SK-MEL-5 (cell line): Measurements from ENCODE around the gene TRIM54. TPM values are rescaled to one million over a fixed set of nuclear protein-coding genes. Genes with fewer than 3 reads are reported as not detected.

Source experiments
- DNase-seq: peaks from one replicate; pipeline ENCODE4 v3.0.0-alpha.2; 2016; ENCODE audit warnings: low read depth, low spot score
- in situ Hi-C: cut with HindIII; loops from 2 replicates; pipeline ENCODE4 v1.10.0; 2016; ENCODE audit warnings: low sequenced_read_pairs, high pct_unique_total_duplicates, low pct_unique_long_range_greater_than_20kb
- polyA plus RNA-seq, 2 experiments: library from polyadenylated mRNA; depleted of rRNA; stranded (reverse); fragments of >200 nt; gene quantifications; 2 replicates each; pipeline ENCODE4 v1.2.3, GENCODE V29; 2015
- total RNA-seq: library from RNA; depleted of rRNA; stranded (reverse); fragments of >200 nt; shearing (Covaris generic); gene quantifications from 2 replicates; pipeline ENCODE4 v1.2.3, GENCODE V29; 2014; rRNA removed

Gene TRIM54
- not detected in 2 replicates for total RNA-seq
- polyA plus RNA-seq (2015; cell fraction: cytosol; rRNA removed), result not detected in 2 replicates
- polyA plus RNA-seq (2015; cell fraction: nucleus; rRNA removed), result 0.12 TPM in 1 of 2 replicates, not detected in the other

GRCh38 chr2:27281855-27282559 is at the start of gene TRIM54:
Gene TRIM54 (plus strand): TSS chr2:27282429. CDS start chr2:27282732, 303 bp downstream.
- in situ Hi-C loops, result no loop called here
- no peak for DNase-seq

GRCh38 chr2:27233341-27233740 is 48.9 kb upstream of the TRIM54 start:
- in situ Hi-C loops, result no loop called here
- DNase-seq, result no peak

GRCh38 chr2:27236136-27236535 is 46.1 kb upstream of the TRIM54 start:
- in situ Hi-C loops, result no loop called here
- no peak for DNase-seq

GRCh38 chr2:27236626-27237025 is 45.6 kb upstream of the TRIM54 start:
- in situ Hi-C loops, result no loop called here
- DNase-seq, result no peak

GRCh38 chr2:27237341-27237945 is 44.8 kb upstream of the TRIM54 start:
- in situ Hi-C loops, result no loop called here
- DNase-seq, result no peak

- in situ Hi-C loops, result no loop called here
- DNase-seq, result no peak
These were observed 43.3 kb upstream of the TRIM54 start for GRCh38 chr2:27238976-27239375.

GRCh38 chr2:27240406-27240805 is 41.8 kb upstream of the TRIM54 start:
- DNase-seq, result no peak
- in situ Hi-C loops, result no loop called here

- DNase-seq, result no peak
- in situ Hi-C loops, result no loop called here
These were observed 40.2 kb upstream of the TRIM54 start for GRCh38 chr2:27241761-27242613.

GRCh38 chr2:27242614-27242951 is 39.6 kb upstream of the TRIM54 start:
- in situ Hi-C loops, result no loop called here
- no peak for DNase-seq

- in situ Hi-C loops, result no loop called here
- DNase-seq, result no peak
These were observed 38.7 kb upstream of the TRIM54 start for GRCh38 chr2:27243391-27244130.

- DNase-seq, result no peak
- in situ Hi-C loops, result no loop called here
These were observed 37.1 kb upstream of the TRIM54 start for GRCh38 chr2:27245116-27245515.

- no peak for DNase-seq
- in situ Hi-C loops, result no loop called here
These were observed 36.6 kb upstream of the TRIM54 start for GRCh38 chr2:27245626-27246025.

- no peak for DNase-seq
- in situ Hi-C loops, result no loop called here
These were observed 34.3 kb upstream of the TRIM54 start for GRCh38 chr2:27247893-27248292.

- in situ Hi-C loops, result no loop called here
- no peak for DNase-seq
These were observed 32.9 kb upstream of the TRIM54 start for GRCh38 chr2:27249159-27249890.

GRCh38 chr2:27249891-27250651 is 32.2 kb upstream of the TRIM54 start:
- peak; percentile 73 for DNase-seq
- in situ Hi-C loops, result no loop called here

GRCh38 chr2:27250652-27251379 is 31.4 kb upstream of the TRIM54 start:
- DNase-seq, result no peak

More at GRCh38 chr2:27250652-27251379, 31.4 kb upstream of the TRIM54 start:
- in situ Hi-C loops, result no loop called here
